HG03039 (cell line): ENCODE data around the gene KLK2.

Source experiments
- ATAC-seq: cut with Tn5 transposase; IDR thresholded peaks from one replicate; pipeline ENCODE4 v1.9.1; 2021; ENCODE audit warnings: mild to moderate bottlenecking, moderate library complexity; ENCODE audit not compliant: unreplicated experiment

Gene KLK2

GRCh38 chr19:50921426-50922316 is 48.4 kb downstream of the KLK2 start:
- no peak for ATAC-seq

GRCh38 chr19:50922317-50922853 is 49.1 kb downstream of the KLK2 start:
- no peak for ATAC-seq

- ATAC-seq = no peak
Observed at GRCh38 chr19:50924586-50924985, 51.3 kb downstream of the KLK2 start.

- no peak for ATAC-seq
Observed at GRCh38 chr19:50925734-50926133, 52.5 kb downstream of the KLK2 start.

GRCh38 chr19:50926144-50926543 is 52.9 kb downstream of the KLK2 start:
- ATAC-seq = no peak

- no peak for ATAC-seq
Observed at GRCh38 chr19:50928831-50929230, 55.6 kb downstream of the KLK2 start.
